Ishikawa (cell line): ENCODE measurements around the gene BEND3.

ENCODE experiments used
- EP300 ChIP-seq: IDR thresholded peaks from 2 replicates; pipeline ENCODE4 v1.6.1; 2012; ENCODE audit warnings: borderline replicate concordance
- TAF1 ChIP-seq: IDR thresholded peaks from 2 replicates; pipeline ENCODE4 v1.6.1; 2012; ENCODE audit warnings: low read depth, mild to moderate bottlenecking
- TF ChIP-seq, protein P1 (sequence below): IDR thresholded peaks from 2 replicates; pipeline ENCODE4 v1.6.1; 2012; ENCODE audit warnings: low read depth, mild to moderate bottlenecking

DNA sequence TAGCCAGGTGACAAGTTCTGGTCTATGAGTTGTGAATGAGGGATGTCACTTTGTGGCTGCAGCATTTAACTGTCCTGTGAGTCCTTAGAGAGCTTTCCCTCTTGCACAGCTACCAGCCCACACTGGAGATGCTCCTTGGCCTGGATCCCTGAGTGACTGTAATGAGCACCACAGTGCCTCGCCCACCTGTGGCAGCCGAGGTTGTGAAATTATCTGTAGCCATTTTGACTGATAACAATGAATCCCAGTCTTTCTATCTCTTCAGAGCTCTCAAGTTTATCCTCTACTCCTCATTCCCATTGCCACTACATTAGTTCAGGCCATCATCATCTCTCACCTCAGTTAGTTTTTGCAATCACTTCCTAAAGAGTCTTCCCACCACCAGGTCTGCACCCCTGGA is 41.3 kb upstream of the BEND3 start:
- TF ChIP-seq TAF1, result no peak
- TF ChIP-seq EP300, result no peak
- TF ChIP-seq, protein P1, sequence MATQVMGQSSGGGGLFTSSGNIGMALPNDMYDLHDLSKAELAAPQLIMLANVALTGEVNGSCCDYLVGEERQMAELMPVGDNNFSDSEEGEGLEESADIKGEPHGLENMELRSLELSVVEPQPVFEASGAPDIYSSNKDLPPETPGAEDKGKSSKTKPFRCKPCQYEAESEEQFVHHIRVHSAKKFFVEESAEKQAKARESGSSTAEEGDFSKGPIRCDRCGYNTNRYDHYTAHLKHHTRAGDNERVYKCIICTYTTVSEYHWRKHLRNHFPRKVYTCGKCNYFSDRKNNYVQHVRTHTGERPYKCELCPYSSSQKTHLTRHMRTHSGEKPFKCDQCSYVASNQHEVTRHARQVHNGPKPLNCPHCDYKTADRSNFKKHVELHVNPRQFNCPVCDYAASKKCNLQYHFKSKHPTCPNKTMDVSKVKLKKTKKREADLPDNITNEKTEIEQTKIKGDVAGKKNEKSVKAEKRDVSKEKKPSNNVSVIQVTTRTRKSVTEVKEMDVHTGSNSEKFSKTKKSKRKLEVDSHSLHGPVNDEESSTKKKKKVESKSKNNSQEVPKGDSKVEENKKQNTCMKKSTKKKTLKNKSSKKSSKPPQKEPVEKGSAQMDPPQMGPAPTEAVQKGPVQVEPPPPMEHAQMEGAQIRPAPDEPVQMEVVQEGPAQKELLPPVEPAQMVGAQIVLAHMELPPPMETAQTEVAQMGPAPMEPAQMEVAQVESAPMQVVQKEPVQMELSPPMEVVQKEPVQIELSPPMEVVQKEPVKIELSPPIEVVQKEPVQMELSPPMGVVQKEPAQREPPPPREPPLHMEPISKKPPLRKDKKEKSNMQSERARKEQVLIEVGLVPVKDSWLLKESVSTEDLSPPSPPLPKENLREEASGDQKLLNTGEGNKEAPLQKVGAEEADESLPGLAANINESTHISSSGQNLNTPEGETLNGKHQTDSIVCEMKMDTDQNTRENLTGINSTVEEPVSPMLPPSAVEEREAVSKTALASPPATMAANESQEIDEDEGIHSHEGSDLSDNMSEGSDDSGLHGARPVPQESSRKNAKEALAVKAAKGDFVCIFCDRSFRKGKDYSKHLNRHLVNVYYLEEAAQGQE, result no peak
